NOMO-1 treated with DMSO at 0.1 percent for 48 hours (cell line): ENCODE measurements around the gene PSMG4.

Experiments used
- DNase-seq: peaks from one replicate; lab custom pipeline; 2025; ENCODE audit not compliant: unreplicated experiment; lab: John Stamatoyannopoulos, UW

The PSMG4 gene

GRCh38 chr6:3288711-3289663, 30.2 kb downstream of the PSMG4 start:
- no peak for DNase-seq

DNA sequence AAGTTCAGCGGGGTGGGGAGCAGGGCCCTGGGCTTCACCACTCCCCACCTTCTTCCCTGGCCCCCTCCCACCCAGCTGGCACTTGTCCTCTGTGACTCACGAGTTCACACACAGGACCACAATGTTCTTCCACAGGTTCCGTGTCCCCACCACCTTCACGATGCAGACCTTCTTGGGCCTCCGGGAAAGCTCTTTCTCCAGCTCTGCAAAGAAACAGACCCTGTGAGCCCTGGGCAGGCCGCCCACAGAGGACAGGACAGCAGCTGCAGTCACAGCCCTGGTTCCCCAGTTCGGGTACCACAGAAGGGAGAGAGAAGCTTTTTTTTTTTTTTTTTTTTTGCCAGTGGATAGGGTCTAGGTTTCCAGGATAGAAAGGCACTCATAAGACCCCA, 30.9 kb downstream of the PSMG4 start:
- no peak for DNase-seq

GRCh38 chr6:3290149-3290930, 31.6 kb downstream of the PSMG4 start:
- no peak for DNase-seq

DNA sequence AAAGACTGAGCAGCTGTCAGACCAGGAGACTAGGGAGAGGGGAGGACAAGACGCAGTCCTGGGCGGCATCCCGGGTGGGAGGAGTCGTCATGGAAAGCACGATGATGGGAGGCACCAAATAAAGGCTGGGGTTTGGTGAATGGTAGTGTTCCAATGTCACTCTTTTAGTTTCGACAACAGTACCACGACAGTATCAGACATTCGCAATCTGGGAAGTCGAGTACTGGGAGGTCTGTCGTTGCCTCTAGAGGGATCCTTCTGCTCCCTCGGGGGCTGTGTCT, 32.1 kb downstream of the PSMG4 start:
- DNase-seq: no peak

DNA sequence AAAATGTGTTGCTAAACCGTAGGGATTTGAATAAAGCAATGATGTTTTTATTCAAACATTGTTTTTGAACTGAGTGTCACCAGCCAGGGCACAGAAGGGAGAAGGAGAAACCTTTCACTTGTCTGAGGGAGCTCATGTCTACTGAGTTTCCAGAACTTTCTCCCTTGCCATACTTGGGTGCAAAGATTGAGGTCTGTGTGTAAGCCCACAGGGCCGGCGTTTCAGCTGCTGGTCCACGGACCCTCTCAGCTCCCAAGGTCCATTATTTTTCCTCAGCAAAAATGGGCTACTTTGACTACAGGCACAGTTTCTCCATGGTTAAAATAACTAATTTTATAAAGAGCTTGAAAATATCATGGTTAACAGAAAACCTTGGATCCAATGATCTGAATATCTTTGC, 32.6 kb downstream of the PSMG4 start:
- no peak for DNase-seq

DNA sequence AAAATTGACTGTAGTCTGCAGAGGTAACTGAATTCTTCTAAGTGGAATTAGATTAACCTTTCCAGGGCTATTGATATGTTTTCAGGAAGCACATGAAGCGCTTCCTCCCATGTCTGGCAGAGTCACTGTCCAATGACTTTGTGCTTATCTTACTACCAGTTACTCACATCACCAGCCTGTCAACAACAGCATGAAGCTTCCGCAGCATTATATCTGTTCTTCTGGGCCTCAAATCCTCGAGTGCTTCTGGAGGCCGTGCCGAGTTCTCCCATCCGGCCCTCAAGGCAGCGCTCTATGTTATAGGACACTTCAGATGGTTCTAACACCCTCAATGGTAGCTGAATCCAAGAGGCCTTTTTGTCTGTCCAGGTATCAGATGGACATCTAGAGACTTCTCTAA, 33.2 kb downstream of the PSMG4 start:
- no peak for DNase-seq

GRCh38 chr6:3292431-3293197, 33.9 kb downstream of the PSMG4 start:
- no peak for DNase-seq

- DNase-seq: no peak
Measured at GRCh38 chr6:3293271-3294155, 34.8 kb downstream of the PSMG4 start.

- no peak for DNase-seq
Measured at GRCh38 chr6:3294396-3294795, 35.6 kb downstream of the PSMG4 start.

- no peak for DNase-seq
Measured at GRCh38 chr6:3294921-3295871, 36.4 kb downstream of the PSMG4 start.

DNA sequence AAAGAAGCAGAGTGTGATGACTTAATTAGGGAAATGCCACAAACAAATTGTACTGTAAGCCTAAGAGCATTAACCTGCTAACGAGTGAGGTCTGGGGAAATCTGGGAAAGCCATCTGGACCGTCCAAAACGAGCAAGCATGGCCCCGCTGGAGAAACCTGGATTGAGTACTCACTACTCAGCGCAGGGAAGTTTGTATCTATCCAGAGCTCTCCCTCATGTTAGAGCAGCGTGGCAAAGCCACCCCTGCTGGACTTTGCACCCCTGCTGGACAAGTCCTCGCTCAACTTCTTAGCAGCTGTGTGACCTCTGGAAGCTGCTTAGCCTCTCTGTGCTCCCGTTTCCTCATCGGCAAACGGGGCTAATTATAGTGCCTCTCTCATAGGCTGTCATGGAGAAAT, 37.3 kb downstream of the PSMG4 start:
- no peak for DNase-seq

DNA sequence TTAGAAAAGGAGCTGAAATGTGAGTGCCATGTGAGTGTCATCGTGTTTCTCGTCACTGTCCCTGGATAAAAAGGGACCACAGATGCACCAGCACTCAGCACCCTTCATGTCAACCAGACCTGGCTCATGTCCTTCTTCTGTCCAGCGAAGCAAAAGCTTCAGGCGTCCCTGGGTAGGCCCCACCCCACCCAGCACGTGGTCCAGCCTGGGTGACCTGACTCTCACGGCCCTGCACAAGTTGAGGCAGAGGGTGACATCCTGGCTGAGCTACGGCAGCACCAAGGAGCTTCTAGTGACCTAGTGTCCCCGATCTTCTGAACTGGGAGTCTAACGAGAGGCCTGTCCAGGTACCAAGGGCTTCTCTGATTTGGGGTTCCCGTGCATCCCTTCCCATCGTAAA, 37.8 kb downstream of the PSMG4 start:
- no peak for DNase-seq

DNA sequence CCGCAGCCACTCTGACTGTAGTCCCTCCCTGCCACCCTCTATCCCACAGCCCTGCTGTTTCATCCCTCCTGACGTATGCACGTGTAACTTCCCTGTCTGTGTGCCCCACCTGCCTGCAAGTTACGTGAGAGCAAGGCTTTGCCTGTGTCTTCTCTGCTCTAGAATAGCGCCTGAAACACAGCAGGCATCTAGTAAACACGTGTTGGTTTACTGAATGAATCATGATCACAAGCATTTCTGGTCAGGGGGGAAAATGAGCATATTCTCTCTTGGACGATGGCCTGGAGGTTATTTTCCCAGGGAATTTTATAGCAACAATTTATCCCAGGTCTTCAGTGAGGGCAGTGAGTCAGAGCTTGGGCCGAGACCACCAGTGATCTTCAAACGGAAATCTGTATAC, 38.3 kb downstream of the PSMG4 start:
- DNase-seq: no peak

DNA sequence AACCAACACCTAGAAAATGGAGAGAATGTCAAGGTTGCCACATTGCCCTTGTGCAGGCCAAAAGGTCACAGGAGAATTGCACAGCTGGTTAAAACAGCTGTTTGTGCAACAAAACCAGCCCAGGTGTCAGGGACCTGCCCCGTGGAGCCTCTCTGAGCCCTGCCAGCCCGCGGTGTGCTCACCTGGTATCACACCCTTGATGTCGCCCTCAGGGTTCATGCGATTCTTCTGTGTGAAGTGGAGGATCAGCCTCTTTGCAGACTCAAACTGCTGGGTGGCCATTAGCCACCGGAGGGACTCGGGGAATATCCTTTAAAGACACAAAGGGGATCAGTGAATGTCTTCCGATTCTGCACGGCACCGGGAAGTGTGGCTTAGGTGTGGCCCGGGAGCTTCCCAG, 39.2 kb downstream of the PSMG4 start:
- DNase-seq: no peak

DNA sequence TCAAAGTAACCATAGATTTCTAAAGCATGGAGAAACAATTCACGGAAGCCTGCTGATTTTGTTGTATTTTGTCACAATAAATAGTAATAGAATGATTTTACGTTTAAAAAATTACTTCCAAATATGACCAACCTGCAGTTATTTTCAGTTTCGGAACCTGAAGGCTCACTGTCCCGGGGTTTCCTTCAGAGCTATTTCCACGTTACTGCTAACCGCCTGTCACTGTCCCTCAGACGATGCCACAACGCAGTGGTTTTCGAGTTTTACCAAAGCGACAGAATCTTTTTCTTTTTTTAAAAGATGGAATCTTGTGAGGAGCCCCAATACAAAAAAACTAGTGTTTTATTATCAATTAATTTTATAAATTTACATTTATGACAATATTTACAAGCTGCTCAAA, 40.5 kb downstream of the PSMG4 start:
- DNase-seq: no peak

GRCh38 chr6:3301506-3301905, 42.8 kb downstream of the PSMG4 start:
- DNase-seq: no peak

GRCh38 chr6:3303795-3304411, 45.2 kb downstream of the PSMG4 start:
- DNase-seq: no peak

- no peak for DNase-seq
Measured at GRCh38 chr6:3304500-3305215, 45.9 kb downstream of the PSMG4 start.

GRCh38 chr6:3305216-3305565, 46.4 kb downstream of the PSMG4 start:
- DNase-seq: no peak
